GM21576 (cell line): ENCODE data around the gene NDUFS1.
A peak's percentile ranks its signal among the peaks of the same experiment; 100 is the strongest.
"Not testable (repeated sequence)": the region's sequence is repeated elsewhere in the genome, so short reads cannot be mapped to it uniquely, and the experiment has no call there.

Experiments used
- ATAC-seq: cut with Tn5 transposase; IDR thresholded peaks from one replicate; pipeline ENCODE4 v1.9.1; 2021; ENCODE audit warnings: mild to moderate bottlenecking, moderate library complexity; ENCODE audit not compliant: unreplicated experiment

The NDUFS1 gene

GRCh38 chr2:206105541-206105940, 53.7 kb downstream of the NDUFS1 start:
- no peak for ATAC-seq

GRCh38 chr2:206105038-206105437, 54.2 kb downstream of the NDUFS1 start:
- ATAC-seq = no peak

GRCh38 chr2:206098872-206099271, 60.4 kb downstream of the NDUFS1 start:
- not testable (repeated sequence) for ATAC-seq

- ATAC-seq = no peak
Measured at GRCh38 chr2:206098471-206098870, 60.8 kb downstream of the NDUFS1 start.

- no peak for ATAC-seq
Measured at GRCh38 chr2:206096876-206097275, 62.4 kb downstream of the NDUFS1 start.

GRCh38 chr2:206095536-206096332, 63.5 kb downstream of the NDUFS1 start:
- no peak for ATAC-seq

GRCh38 chr2:206092297-206092696, 66.9 kb downstream of the NDUFS1 start:
- ATAC-seq = no peak

- no peak for ATAC-seq
Measured at GRCh38 chr2:206088248-206088647, 71.0 kb downstream of the NDUFS1 start.

- no peak for ATAC-seq
Measured at GRCh38 chr2:206086716-206087350, 72.4 kb downstream of the NDUFS1 start.

- peak; percentile 82 for ATAC-seq
Measured at GRCh38 chr2:206085742-206086445, 73.3 kb downstream of the NDUFS1 start, which contains the start of gene INO80D. INO80D (minus strand) TSS chr2:206086174; CDS start chr2:206063016, 23,158 bp downstream.

GRCh38 chr2:206084870-206085741, 74.1 kb downstream of the NDUFS1 start:
- ATAC-seq = peak; percentile 23

- no peak for ATAC-seq
Measured at GRCh38 chr2:206084439-206084869, 74.8 kb downstream of the NDUFS1 start.

GRCh38 chr2:206083602-206084438, 75.4 kb downstream of the NDUFS1 start:
- ATAC-seq = peak; percentile 25

- no peak for ATAC-seq
Measured at GRCh38 chr2:206082298-206082843, 76.9 kb downstream of the NDUFS1 start.

- ATAC-seq = no peak
Measured at GRCh38 chr2:206080927-206081326, 78.3 kb downstream of the NDUFS1 start.

- no peak for ATAC-seq
Measured at GRCh38 chr2:206079699-206080465, 79.4 kb downstream of the NDUFS1 start.

GRCh38 chr2:206077879-206078278, 81.4 kb downstream of the NDUFS1 start:
- ATAC-seq = not testable (repeated sequence)

GRCh38 chr2:206075113-206075512, 84.1 kb downstream of the NDUFS1 start:
- no peak for ATAC-seq

GRCh38 chr2:206071807-206072206, 87.4 kb downstream of the NDUFS1 start:
- no peak for ATAC-seq
